GM06990 (cell line): Measurements from ENCODE around the gene ADCY7.

Source experiments
- DNase-seq: peaks from one replicate; pipeline ENCODE4 v3.0.0-alpha.2; 2011; ENCODE audit not compliant: insufficient read length; ENCODE audit errors: extremely low read depth
- H3K27me3 ChIP-seq: replicated peaks from 2 replicates; pipeline ENCODE4 v1.6.0; 2011; ENCODE audit warnings: low read length; ENCODE audit not compliant: control insufficient read depth, insufficient read depth
- H3K36me3 ChIP-seq: 2 replicates; pipeline ENCODE4 v1.5.1; 2011; ENCODE audit warnings: low read length; ENCODE audit not compliant: control insufficient read depth, insufficient read depth
- H3K4me3 ChIP-seq: replicated peaks from 2 replicates; pipeline ENCODE4 v1.5.1; 2011; ENCODE audit warnings: low read depth, mild to moderate bottlenecking, control low read depth, low read length
- CTCF ChIP-seq: IDR thresholded peaks from 2 replicates; pipeline ENCODE4 v1.5.1; 2011; ENCODE audit warnings: low read length, control low read depth, mild to moderate bottlenecking, inconsistent platforms; ENCODE audit not compliant: insufficient read depth, poor library complexity, severe bottlenecking

The ADCY7 gene

GRCh38 chr16:50228364-50228868 lies 37.9 kb upstream of the ADCY7 start:
- Histone ChIP-seq H3K36me3 (peaks cover 3% of the 10 kb centered on the region), H3K4me3 (no peak overlapping the region), H3K27me3 (no peaks in the 10 kb centered on the region)
- no peak for TF ChIP-seq CTCF
- DNase-seq, result no peak

GRCh38 chr16:50229149-50229726 lies 37.1 kb upstream of the ADCY7 start:
- no peaks in the 10 kb centered on the region for H3K27me3 ChIP-seq
- H3K36me3 ChIP-seq, result peaks cover 3% of the 10 kb centered on the region
- no peak for TF ChIP-seq CTCF
- DNase-seq, result no peak
- no peak overlapping the region for H3K4me3 ChIP-seq

- Histone ChIP-seq H3K36me3 (no peaks in the 10 kb centered on the region), H3K27me3 (no peaks in the 10 kb centered on the region), H3K4me3 (no peak overlapping the region)
- DNase-seq, result no peak
- TF ChIP-seq CTCF, result no peak
These were observed 31.4 kb upstream of the ADCY7 start for GRCh38 chr16:50234771-50235556.

GRCh38 chr16:50235581-50235980 lies 30.8 kb upstream of the ADCY7 start:
- no peak for TF ChIP-seq CTCF
- Histone ChIP-seq H3K36me3 (no peaks in the 10 kb centered on the region), H3K4me3 (no peak overlapping the region), H3K27me3 (no peaks in the 10 kb centered on the region)
- no peak for DNase-seq

GRCh38 chr16:50238314-50238713 lies 28.0 kb upstream of the ADCY7 start:
- no peak for TF ChIP-seq CTCF

More at GRCh38 chr16:50238314-50238713, 28.0 kb upstream of the ADCY7 start:
- H3K27me3 ChIP-seq, result no peaks in the 10 kb centered on the region
- H3K36me3 ChIP-seq, result no peaks in the 10 kb centered on the region
- no peak for DNase-seq
- no peak overlapping the region for H3K4me3 ChIP-seq
